Measurements from ENCODE around the gene TRDMT1.
A peak's percentile ranks its signal among the peaks of the same experiment; 100 is the strongest.

TRDMT1 gene

GRCh38 chr10:17209881-17210280 lies 8.4 kb upstream of the TRDMT1 start:
- DNase-seq (ENCODE audit: low read depth) = no peak

- DNase-seq (ENCODE audit: low read depth) = no peak
Measured at GRCh38 chr10:17209302-17209701, 7.8 kb upstream of the TRDMT1 start.

GRCh38 chr10:17208476-17208875 lies 7.0 kb upstream of the TRDMT1 start:
- DNase-seq (ENCODE audit: low read depth) = no peak

- DNase-seq (ENCODE audit: low read depth) = peak; percentile 63
Measured at GRCh38 chr10:17206210-17206709, 4.8 kb upstream of the TRDMT1 start.

- no peak for DNase-seq (ENCODE audit: low read depth)
Measured at GRCh38 chr10:17203416-17203815, 1.9 kb upstream of the TRDMT1 start.

GRCh38 chr10:17202999-17203398 lies 1.5 kb upstream of the TRDMT1 start:
- DNase-seq (ENCODE audit: low read depth) = no peak

GRCh38 chr10:17202506-17202905 lies 1.0 kb upstream of the TRDMT1 start:
- DNase-seq (ENCODE audit: low read depth) = no peak

GRCh38 chr10:17201794-17202116 lies 283 bp upstream of the TRDMT1 start:
- DNase-seq (ENCODE audit: low read depth) = no peak

- DNase-seq (ENCODE audit: low read depth) = no peak
Measured at GRCh38 chr10:17200001-17200911, 1.2 kb downstream of the TRDMT1 start.

GRCh38 chr10:17199351-17199804 lies 2.1 kb downstream of the TRDMT1 start:
- DNase-seq (ENCODE audit: low read depth) = no peak

- DNase-seq (ENCODE audit: low read depth) = no peak
Measured at GRCh38 chr10:17196573-17196972, 4.9 kb downstream of the TRDMT1 start.

GRCh38 chr10:17196045-17196444 lies 5.4 kb downstream of the TRDMT1 start:
- DNase-seq (ENCODE audit: low read depth) = no peak

GRCh38 chr10:17195083-17195482 lies 6.4 kb downstream of the TRDMT1 start:
- DNase-seq (ENCODE audit: low read depth) = no peak

GRCh38 chr10:17190602-17191001 lies 10.9 kb downstream of the TRDMT1 start:
- DNase-seq (ENCODE audit: low read depth) = no peak

GRCh38 chr10:17188644-17189172 lies 12.8 kb downstream of the TRDMT1 start:
- no peak for DNase-seq (ENCODE audit: low read depth)

- no peak for DNase-seq (ENCODE audit: low read depth)
Measured at GRCh38 chr10:17185873-17186272, 15.6 kb downstream of the TRDMT1 start.

GRCh38 chr10:17183110-17183509 lies 18.4 kb downstream of the TRDMT1 start:
- no peak for DNase-seq (ENCODE audit: low read depth)

- DNase-seq (ENCODE audit: low read depth) = no peak
Measured at GRCh38 chr10:17181751-17182150, 19.7 kb downstream of the TRDMT1 start.

GRCh38 chr10:17181110-17181509 lies 20.4 kb downstream of the TRDMT1 start:
- no peak for DNase-seq (ENCODE audit: low read depth)

GRCh38 chr10:17179002-17179401 lies 22.5 kb downstream of the TRDMT1 start:
- no peak for DNase-seq (ENCODE audit: low read depth)

- DNase-seq (ENCODE audit: low read depth) = no peak
Measured at GRCh38 chr10:17178006-17178405, 23.5 kb downstream of the TRDMT1 start.

- no peak for DNase-seq (ENCODE audit: low read depth)
Measured at GRCh38 chr10:17177014-17177413, 24.5 kb downstream of the TRDMT1 start.

GRCh38 chr10:17176091-17176490 lies 25.4 kb downstream of the TRDMT1 start:
- no peak for DNase-seq (ENCODE audit: low read depth)

- DNase-seq (ENCODE audit: low read depth) = no peak
Measured at GRCh38 chr10:17175551-17175950, 25.9 kb downstream of the TRDMT1 start.
